Embryonic facial prominence (tissue), 1 donor: Measurements from ENCODE around the gene UBTD2.

Source experiments
- DNase-seq: peaks from one replicate; pipeline ENCODE4 v3.0.0-alpha.2; 2016; ENCODE audit errors: extremely low spot score

Gene UBTD2

DNA sequence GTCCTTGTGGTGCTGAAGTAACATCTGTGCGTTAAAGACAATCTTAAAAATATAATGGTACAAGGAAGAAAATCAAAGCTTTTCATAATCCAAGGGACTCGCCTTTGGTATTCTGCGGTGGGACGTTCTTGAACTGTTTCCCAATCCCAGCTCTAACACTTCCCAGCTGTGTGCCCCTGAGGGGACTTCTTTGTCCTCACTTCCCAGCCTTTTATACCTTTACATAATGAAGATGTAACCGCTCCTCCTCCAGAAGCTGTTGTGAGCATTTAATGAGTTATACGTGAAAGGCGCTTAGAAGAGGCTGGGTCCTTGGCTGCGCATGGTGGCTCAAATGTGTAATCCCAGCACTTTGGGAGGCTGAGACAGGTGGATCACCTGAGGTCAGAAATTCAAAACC is 112.4 kb downstream of the UBTD2 start:
- DNase-seq: no peak

DNA sequence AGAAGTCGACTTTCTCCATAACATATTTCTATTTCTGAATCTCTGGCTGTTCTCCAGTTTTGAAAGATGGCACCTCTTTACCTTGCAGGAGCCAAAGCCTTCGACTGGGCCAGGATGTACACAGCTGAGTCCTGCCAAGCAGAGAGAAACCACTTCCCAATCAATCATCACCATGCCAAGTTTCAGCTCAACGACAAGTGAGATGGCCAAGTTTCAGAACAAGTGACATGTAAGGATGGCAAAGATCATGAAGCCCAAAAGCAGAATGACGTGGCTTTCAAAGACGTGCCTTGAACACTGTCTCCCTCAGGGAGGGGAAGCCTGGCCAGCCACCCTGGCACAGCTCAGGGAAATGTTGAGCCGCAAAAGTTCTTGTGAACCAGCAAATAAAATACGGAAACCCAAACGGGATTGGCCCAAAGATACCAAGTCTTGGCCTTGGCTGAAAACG is 113.3 kb downstream of the UBTD2 start:
- no peak for DNase-seq

DNA sequence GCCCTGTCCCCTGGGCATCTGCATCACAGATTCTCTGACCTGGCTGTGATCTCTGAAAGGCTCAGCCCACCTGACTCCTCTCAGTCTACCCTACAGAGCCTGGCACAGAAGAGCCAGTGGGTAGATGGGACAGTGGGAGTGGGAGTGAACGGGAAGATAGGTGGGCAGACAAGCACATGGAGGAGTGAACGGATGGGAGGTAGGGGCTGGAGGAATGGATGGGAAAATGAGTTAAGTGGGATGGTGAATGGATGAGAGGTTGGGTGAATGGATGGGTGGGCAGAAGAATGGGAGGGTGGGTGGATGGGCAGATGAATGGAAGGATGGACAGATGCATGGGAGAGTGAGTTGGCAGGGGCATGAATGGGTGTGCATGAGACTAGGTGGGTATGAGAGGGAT is 114.3 kb downstream of the UBTD2 start:
- no peak for DNase-seq

DNA sequence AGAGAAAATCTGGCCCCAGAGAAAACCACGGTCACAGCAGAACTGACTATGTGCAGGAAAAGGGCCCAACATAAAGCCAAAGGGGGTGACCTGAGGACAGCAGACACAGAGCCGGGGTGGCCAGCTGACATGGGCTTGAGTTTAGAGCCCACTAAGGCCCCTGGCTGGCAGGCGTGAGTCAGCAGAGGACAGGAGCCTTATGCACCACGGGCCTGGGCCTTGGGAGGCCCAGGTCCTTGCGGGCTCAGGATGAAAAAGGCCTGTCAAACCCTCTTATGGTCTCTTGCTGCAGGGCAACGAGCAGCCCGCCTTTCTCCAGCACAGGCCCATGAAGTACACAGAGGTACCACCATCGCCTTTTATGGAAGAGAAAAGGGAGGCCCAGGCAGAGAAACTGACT is 115.3 kb downstream of the UBTD2 start:
- DNase-seq: no peak

DNA sequence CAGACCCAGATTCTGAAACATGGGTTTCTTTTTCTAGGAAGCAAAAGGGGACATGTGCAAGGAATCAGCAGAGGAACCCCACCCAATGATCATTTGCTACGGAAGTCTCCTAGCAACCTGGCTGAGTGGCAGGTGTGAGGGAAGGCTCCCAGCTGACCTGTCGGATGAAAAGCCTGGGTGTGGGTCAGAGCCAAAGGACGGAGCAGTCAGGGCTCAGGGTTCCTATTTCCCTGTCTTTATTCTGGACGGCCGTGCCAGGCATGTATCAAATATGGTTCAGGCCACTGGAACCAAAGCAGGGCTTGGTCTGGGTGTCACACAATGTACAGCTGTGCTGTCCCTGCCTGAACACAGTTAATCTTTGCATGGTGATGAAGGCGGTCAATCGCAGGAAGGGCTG is 115.7 kb downstream of the UBTD2 start:
- no peak for DNase-seq

DNA sequence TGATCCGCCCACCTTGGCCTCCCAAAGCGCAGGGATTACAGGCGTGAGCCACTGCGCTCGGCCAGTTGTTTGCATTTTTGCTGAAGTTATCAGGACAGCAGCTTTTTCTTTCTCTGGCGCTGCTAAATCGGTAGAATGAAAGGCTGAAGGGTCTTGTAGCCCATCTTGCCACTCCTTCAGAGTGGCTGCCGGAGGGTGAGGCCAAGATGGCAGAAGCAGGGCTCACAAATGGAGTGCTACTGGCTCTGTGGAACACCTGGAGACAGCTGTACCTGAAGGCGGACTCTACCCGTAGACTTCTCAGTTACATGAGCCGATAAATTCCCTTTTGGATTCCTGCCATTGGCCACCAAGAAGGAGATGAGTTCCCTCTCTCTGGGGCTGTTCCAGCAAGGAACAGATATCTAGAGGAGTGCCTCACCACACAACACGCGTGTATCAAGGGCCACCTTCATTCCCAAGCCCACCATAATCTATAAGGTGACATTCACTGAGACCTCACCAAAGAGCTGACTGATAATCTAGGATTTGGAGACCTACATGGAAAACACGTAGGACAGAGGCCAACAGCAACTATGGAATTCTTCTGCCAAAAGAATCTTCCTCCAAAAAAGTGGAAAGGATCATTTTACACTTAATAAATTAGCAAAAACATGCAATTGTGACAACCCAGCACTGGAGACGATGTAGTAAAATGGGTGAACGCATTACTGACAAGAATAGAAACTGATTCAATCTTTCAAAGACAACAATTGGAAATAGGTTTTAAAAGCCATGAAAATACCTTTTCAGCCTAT is 117.3 kb downstream of the UBTD2 start:
- DNase-seq: no peak

DNA sequence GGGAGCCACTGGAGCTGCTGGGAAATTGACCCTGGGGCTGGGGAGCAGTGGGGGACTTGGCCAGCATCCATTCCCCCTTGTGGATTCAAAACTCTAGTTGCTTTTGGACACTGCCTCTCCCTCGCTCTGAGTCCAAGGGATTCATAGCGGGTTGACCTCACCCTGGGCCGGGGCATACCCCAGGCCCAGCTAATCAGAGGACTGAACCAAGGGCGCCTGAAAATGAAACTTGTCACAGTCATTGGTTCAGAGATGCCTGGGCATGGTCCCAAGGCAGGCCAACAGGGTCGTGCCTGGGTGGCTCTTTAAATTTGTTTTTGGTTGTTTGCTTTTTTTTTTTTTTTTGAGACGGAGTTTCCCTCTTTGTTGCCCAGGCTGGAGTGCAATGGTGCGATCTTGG is 118.1 kb downstream of the UBTD2 start:
- DNase-seq: no peak

DNA sequence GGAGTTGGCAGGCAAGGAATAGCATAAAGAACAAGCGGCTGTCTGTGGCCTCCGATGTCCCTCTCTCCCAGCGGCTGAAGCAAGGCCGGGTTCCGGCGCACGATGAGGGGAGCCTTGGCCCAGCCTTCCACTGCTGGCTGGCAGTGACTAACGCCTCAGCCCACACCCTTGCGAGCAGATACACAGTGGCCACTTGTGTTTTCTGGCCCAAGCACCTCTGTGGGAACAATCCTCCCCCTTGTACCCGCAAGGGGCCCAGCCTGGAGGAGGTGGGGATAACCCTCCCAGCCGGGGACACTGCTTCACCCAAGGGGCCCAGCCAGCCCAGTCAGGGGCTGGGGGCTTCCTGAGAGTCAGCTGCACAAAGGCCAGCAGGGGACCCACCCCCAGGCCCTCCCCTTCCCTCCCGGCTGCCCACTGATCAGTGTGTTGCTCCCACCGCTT is 118.8 kb downstream of the UBTD2 start:
- no peak for DNase-seq

DNA sequence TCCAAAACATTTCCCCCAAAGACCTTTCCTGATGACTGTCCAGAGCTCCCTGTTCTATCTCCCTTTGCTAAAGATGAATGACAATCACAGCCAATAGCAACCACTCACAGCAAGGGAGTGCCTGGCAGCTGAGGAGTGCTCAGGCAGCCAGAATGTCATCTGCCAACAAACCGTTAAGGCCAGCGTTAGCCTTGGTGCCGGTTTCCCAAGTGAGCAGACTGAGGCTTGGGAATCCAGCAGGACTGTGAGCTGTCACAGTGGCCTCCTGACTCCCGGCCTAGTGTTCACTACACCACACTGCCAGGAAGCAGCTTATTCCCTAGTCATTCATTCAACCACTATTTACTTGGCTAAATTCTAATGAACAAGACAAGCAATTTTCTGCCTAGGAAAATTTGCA is 120.2 kb downstream of the UBTD2 start:
- no peak for DNase-seq

DNA sequence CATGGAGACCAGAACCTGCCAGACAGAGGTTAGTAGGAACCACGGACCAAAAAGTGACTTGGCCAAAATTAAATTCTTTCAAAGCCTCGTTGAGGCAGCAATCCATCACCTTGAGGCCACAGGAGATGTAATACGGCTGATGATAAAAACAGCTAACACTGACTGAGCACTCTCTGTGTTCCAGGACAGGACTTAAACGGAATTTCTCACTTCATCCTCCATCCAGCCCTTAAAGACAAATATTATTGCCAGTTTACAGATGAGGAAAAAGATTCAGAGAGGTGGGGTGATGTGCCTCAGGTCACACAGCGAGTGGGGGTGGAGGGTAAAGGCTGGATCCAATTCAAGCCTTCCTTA is 120.6 kb downstream of the UBTD2 start:
- no peak for DNase-seq

DNA sequence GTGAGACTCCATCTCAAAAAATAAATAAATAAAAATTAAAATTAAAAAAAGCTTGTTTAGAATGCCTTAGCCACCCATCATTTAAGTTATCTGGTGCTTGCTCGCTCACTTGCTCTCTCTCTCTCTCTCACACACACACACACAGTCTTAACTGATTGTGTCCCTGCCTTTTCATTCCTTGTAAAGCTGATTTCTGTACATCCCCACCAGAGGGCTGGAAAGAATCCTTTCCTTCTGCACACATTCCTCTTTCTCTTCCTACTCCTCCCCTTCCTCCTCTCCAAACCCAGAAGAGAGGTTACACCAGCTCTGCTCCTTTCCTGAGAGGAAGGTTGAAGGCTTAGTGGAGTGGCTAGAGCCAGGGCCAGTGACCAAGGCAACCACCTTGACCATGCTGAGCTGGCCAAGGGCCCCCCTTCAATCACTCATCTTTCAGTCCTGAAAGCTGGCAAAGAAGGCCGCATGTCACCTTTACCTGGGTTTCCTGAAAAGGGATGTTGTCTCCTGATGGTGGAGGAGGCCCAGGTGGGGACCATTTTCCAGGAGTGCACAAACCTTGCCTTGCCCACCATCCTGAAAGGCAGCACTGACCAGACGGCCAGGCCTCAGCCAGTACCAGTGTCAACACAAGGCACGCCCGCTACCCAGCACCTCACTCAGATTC is 121.1 kb downstream of the UBTD2 start:
- no peak for DNase-seq

DNA sequence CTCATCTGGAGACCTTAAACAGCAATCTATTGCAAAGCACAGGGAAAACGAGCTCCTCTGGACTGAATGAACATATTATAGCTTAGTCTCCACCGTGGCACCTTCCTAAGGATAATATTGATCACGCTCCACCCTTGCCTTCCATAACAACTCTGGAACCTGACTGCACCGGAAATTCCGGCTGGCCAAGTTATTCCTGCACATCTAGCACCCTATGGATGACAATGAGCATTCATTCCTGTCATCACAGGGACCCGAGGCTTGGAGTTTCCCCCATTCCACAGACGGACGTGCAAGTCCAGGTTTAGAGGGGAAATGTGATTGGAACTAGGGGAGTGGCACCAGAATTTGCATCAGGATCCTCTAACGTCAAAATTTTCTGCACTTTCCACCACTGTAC is 123.1 kb downstream of the UBTD2 start:
- no peak for DNase-seq
